GM21825 (cell line): ENCODE measurements around the gene NFASC.

Experiments used
- ATAC-seq: cut with Tn5 transposase; IDR thresholded peaks from one replicate; pipeline ENCODE4 v1.9.1; 2021; ENCODE audit warnings: mild to moderate bottlenecking, moderate library complexity; ENCODE audit not compliant: unreplicated experiment

The NFASC gene

DNA sequence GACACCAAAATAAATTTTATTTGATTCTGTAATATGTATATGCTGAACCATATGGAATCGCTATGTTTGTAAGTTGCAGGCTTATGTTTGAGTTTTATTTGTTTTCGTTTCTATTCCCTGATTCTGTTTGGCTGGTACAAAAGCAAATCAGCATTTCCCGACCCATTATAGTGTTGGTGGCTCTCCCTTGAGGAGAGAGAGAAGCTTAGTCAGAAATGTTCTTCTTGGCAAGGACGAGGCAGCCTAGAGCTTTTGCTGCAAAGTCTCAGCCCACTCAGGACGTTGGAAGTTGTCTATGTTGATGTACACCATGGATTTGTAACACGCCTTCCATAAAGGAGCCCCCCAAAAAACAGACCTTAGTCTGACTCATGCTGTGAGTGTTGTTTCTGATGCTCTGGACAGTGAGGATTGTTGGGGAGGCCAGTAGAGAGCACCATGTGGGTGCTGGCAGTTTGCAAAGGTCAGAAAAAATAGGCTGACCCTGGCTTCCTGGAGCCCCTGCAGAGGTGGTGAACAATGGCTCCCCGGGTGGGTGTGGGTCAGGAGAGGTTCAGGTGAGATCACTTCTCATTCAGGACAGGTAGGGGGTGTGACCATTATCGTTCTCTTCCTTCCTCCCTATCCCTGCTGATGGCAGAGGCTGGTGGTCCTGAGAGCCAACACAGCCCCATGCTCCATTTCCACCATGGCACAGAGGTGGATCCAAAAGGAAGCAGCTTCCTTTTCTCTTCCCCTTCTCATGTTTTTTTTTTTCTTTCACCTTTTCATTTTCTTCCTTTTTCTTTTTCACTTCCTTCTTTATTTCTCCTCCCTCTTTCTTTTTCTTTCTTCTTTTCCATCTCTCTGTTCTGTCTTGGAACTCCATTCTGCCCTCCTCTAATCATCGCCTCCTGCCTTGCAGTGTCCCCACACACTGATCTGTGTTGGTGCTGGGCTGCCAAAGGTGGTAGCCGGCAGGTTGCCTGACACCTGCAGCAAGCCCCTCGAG is 88.0 kb downstream of the NFASC start:
- ATAC-seq = no peak

DNA sequence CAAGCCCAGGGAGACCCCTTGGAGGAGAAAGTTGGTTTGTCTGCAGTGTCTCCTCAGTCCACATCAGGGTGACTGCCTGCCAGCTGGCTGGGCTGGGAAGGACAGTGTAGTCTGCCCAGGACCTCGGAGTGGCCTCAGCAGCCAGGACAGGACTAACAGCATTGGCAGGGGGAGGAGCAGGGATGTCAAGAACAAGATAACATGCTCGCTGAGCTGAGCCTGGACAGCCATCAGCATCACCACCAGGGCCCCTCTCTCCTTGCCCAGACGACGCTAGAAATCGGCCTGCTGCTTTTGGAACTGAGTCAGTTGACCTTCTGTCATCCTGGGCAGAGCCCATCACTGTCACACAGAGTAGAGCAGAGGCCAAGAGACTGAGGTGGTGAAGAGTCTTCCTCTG is 88.7 kb downstream of the NFASC start:
- no peak for ATAC-seq

DNA sequence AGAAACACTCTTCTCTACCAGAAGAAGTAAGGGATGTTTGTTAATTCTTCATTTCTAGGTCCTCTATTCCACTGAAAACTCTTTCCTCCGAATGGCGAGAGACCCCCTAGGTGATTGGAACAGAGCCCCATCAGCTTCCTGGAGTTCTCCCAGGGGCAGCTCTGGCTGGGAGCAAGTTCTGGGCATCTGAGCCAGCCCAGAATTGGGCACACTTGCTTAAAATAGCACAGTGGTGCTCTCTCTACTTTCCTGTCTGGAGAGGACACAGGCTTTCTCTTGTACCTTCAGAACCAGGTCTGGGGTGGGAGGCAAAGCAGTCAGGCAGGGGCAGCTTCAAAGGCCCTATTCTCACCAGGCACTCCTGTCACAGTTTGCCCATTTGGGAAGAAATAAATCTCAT is 89.2 kb downstream of the NFASC start:
- ATAC-seq = no peak

DNA sequence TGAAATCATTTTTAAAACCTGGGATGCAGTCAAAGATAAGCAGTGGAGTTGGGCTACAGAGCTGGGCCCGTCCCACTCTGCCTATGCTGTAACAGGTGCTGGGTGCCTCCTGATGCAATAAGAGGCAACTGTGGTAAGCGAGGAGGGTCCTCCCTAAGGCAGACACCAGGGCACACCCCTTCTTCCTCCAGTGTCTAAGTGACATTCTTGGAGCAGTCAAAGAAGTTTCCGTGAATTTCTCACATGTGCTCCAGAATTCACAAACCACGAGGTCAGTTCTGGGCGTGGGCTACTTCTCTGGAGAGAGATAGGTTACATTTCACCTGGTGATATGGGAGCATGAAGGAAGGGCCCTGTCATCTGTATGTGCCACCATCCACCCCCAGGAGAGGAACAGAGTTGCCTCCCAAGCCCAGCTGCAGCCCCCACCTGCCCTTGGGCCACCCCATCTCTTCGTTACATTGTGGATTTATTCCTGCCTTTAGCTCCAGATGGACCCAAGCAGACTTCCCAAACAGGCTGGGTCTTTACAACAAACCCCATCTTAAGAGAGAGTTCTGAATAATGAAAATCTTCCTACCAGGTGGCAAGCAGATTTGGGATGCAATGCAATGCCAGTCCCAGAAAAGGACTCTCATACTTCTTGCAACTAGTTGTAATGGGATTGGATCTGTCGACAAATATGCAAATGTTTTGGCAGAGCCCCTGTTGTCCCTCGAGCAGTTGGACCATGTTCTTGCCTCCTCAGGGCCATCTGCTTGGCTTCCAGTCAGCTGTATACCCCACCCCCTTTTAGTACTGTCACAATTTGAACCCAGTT is 89.9 kb downstream of the NFASC start:
- no peak for ATAC-seq

DNA sequence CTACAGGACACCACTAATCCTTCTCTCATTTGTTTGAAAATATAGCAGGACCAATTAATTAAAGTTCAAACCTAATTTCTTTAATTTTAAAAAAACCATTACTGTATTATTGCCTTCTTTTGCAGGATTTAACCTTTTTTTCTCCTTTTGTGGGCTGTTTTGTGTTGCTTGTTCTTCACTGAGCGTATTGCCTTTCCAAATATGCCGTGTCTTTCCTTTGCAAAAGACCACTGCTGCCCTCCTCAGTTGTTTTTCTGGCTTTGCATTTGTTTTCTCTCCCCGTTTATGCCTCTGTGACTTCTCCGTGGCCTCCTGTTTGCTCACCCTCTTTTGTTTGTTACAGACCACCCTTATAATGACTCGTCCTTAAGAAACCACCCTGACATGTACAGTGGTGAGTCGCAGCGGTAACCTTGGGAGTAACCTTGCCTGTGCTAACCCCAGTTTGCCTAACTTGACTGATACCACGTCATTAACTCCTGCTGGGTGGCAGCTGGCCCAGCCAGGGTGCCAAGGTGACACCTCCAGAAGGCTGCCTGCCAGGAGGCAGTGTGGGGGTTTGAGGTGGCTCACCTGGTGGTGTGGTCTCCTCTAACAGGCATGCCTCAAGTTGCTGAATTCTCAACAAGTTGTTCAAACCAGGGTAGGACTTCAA is 91.2 kb downstream of the NFASC start:
- no peak for ATAC-seq

DNA sequence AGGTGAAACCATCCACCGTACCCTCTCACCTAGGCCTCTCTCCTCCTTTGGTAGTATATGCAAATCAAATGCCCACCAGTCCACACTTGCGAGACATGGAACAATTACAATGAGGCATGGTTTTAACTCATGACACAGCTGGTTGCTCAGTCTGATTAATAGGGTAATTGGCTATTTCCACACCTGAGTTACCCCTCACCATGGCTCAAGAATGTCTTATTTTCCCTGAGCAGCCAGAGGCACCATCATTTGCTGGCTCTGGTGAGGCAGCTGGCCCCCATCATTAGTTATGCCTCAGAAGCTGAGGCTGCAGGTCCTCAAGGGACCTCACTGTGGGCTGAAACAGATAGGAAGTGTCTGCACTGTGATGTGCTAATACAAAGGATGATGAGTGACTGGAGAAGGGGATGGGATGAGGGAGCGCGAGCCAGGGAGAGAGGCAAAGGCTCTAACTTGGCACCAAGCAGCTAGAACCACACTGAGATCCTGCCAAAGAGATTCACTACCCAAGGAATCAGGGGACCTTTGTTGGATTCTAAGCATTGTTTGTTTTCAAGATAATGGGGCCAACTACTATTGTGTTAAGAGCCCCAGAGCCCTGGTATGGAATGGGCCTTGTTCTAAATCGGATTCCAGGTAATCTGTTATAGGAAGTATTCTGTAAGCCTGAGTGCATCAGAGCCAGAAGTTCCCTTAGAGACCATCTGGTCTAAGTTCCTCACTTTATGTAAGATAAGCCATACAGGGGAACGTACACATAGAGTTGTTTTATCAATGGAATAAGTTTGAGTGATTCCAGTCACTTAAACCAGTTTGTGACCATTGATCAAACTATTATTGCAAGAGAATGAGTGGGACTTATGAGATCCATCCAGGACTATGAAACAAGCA is 92.3 kb downstream of the NFASC start:
- ATAC-seq = no peak

DNA sequence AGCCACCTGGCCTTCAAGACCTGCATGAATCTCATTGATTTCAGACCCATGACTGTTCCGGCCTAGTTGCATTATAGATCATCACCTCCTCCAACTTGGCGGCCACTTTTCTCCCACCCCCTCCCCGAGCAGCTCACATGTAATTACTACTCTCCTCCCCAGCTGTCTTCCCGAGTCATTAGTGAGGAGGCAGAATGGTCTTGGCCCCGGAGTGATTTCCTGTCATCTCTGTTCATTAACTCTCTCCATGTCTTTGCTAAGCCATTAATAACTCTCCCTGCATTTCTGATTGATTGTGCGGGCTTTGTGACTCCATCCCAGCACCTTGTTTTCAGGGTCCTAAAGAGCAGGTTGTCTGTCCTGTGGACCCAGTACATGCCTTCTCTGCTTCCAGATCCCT is 96.8 kb downstream of the NFASC start:
- no peak for ATAC-seq

DNA sequence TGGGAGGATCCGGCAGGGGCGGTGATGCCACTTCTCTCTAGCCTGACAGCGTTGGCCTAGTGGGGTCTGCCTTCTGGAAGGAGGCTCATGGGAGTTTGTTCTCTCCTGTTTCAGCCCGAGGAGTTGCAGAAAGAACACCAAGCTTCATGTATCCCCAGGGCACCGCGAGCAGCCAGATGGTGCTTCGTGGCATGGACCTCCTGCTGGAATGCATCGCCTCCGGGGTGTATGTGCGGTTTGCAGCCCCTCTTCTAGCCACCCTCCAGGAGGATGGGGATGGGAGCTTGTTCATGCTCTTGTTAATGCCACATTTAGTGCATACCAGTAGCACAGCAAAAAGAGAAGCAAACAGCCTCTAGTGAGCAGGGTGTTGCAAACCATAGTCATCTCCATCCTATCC is 97.5 kb downstream of the NFASC start:
- no peak for ATAC-seq

DNA sequence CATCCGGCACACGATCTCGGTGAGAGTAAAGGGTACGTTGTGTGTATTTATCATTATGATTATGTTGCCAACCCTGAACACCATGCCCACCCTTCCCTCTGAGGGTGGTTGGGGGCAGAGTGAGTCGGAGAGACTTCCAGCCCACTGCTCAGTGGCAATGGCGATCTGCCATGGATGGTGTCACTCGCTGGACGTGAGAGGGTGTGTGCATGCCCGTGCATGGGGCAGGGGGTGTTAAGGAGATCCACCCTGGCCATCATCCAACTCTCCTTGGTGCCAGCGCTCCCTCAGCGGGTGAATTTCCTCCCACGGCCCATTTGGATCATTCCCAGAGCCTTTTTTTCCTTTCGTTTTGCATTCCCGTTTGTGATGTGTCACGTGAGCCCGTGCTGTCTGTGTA is 98.3 kb downstream of the NFASC start:
- no peak for ATAC-seq

DNA sequence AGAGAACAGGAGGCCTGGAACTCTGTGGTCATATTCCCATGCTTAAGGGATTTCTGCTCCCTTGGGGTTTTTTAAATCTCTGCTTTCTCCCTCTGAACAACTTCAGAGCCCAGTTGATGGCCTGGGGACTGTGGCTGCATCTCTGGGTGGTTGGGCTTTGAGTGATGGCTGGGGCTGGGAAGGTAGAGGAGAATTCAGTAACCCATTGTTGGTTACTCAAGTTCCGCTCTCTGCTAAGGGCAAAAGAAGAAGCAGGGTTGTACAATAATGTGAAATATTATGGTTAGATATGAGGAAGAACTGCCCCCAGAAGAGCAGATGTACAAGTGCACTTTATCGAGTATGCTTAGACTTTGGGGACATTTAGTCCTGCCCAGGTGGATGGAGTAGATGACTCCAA is 100.3 kb downstream of the NFASC start:
- no peak for ATAC-seq

DNA sequence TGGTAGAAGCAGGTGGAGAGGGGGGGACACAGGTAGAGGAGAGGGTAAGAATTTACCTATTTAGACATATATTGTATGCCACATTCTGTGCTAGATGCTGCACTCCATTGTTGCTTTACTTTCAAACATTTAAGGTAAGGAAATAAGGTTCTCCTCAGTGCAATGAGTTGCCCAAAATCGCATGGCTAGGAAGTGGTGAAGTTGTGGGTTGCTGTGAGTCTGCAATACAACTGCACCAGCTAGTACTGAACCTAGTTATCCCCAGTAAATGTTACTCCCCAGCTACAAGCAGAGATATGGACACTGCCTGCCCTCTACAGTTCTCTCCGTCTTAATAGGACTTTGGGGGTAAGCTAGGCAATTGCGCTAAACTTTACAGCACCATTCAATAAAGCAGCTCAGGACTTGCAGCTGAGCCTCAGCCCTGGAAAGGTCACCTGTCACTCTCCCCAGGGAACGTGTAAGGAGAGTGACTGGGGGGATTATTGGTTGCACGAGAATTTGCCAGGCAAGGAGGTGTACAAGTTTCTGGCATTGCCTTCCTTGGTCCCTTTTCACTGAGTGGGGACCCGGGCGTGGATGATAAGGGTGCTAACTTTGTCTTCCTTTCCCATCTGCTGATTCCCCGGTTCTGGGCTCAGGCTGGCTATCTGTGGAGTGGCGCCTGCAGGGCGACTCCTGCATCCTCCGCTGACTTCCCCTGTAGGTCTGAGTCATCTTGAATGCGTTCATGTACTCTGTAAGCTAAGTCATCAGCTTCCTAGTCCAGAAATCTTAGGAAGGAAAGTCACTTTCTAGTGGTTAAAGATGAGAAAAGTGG is 101.1 kb downstream of the NFASC start:
- no peak for ATAC-seq

DNA sequence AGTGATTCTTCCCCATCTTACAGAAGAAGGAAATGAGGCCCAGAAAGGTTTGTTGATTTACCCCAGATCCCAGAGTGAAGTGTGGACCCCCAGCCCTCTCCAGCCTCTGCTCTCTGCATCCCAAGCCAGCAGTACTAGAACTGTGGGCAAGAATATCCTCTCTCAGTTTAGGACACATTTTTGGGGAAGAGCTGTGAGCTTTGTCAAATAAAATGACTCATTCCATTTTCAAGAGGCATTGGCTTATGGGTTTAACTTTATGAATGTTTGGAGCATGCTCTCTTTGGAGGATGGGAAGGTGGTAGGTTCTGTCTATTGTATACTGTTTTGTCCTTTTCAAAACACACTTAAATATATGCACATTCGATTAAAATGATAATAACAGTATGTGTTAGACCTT is 101.8 kb downstream of the NFASC start:
- no peak for ATAC-seq

DNA sequence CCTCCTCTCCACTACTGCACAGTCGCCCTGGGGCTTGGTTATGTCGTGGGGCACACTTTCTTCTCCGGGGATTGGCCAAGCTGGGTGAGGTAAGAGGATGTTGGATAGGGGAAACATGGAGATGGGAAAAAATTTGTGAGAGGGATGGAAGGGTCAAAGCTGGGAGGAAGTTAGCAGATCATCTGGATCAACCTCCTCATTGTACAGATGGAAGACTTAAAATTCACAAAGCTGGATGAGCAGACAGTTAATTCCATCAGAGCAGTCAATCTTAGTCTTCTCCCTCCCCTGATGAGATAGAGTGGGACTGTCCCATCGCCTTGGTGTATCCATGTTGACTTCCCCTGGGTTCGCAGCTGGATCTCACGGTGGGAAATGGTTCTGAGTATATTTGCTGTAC is 102.8 kb downstream of the NFASC start:
- ATAC-seq = no peak

DNA sequence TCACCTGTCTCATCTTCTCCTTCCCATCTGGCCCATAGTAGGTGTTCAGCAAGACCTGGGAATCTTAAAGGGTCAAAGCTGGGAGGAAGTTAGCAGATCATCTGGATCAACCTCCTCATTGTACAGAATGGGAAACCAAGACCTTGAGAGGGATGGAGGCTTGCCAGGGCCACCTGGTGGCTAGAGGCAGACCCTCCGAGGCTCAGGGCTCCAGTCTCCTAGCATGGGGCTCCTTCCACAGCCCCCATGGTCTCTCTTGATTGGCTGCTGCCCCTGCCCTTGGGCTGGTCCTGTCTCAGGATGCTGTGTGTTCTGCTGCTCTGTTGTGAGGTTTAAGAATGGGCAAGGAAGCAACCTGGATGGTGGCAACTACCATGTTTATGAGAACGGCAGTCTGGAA is 103.7 kb downstream of the NFASC start:
- ATAC-seq = no peak

DNA sequence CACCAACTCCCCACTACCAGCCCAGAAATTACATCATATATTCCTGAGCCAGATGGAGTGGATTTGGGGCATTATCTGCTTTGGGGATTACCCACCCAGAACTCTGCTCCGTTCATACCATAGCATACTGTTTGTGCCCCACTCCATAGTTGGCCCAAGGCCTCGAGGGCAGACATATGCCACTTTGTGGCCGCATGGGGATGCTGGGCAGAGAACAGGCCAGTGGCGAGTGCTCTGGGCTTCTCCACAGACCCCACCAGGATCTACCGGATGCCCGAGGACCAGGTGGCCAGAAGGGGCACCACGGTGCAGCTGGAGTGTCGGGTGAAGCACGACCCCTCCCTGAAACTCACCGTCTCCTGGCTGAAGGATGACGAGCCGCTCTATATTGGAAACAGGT is 104.4 kb downstream of the NFASC start:
- ATAC-seq = no peak

DNA sequence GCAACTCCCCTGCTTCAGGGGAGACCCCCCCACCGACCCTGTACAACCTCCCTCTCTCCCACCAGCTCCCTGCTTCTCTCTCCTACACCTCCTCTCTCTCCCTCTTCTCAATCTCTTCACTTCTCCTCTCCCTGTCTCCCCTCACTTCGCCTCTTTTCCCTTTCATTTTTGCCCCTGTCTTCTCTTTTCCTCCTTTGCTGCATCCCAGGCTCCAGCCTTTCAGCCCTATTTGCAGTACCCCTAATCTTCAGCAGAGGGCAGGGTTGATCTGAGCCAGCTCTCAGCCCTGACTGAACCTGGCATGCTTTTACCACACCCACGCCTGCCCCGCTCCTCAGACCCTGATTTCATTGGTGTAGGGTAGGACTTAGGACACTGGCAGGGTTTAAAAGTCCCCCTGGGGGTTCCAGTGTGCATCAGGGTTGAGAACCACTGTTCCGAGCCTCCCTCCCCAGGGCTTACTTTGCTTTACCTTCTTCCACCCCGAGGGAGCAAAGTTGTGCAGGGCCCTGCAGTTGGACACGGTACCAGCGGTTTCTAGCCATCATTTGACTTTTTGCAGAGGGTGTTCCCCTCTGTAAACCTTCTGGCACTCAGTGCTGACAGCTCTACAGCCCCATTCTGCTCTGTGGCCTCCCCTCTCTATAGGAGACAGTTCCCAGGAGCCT is 105.0 kb downstream of the NFASC start:
- no peak for ATAC-seq

DNA sequence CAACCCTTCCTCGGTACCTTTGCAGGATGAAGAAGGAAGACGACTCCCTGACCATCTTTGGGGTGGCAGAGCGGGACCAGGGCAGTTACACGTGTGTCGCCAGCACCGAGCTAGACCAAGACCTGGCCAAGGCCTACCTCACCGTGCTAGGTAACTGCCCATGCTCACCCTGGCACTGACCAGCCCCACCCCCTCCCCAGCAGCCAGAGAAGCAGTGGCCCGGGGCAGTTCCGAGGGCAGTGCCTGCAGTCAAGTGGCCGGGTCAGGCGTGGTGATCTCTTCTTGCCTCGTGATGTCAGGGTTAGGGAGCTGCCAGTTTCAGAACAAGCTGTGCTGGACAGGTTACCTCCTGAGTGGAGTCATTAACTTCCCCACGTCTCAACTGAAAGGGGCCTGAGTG is 106.0 kb downstream of the NFASC start:
- no peak for ATAC-seq

DNA sequence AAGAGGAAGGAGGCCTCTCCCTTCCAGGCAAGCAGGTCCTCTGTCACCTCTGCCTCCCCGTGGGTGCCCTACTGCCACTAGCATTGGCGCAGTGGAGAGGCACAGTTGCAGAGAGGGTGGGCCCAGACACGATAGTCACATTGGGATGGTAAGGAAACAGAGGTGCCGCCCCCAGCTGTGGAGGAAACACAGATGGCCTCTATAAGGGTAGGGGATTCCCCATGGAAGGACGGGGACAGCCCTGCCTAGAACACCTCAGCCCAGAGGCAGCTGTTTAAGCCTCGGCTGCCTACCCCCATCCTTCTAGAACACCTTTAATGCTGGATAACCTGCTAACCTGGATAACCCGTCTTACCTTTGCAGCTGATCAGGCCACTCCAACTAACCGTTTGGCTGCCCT is 106.7 kb downstream of the NFASC start:
- ATAC-seq = no peak

DNA sequence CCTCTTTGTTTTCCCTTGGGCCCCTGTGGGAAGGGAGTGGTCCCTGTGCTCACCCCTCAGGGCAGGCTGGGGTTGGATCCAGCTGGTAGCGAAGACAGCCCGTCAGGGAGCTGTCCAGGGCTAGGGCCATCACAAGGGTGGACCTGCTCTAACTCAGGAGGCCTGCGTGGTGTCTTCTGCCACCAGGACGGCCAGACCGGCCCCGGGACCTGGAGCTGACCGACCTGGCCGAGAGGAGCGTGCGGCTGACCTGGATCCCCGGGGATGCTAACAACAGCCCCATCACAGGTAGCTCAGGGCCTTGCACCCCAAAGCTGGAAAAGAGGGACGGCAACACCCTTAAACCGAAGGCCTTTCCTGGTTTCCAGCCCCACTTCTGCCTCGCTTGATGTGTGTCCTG is 108.1 kb downstream of the NFASC start:
- ATAC-seq = no peak
